Aorta (tissue), 5 donors: ENCODE results near the gene KCMF1. TPM values are rescaled to one million over a fixed set of nuclear protein-coding genes. Genes with fewer than 3 reads are reported as not detected.

Experiments
- ATAC-seq: fragments of 200-7000 bp; cut with Tn5 transposase; one replicate; pipeline ENCODE4 v1.9.1; 2022; ENCODE audit warnings: moderate library complexity; ENCODE audit not compliant: low FRiP score
- DNase-seq, 2 donors: peaks; one replicate each; pipeline ENCODE4 v3.0.0-alpha.2; 2020
- H3K27ac ChIP-seq, 2 donors: one replicate each; pipeline ENCODE4 v1.5.1; 2013; ENCODE audit warnings: low read length in 2 of 2, mild to moderate bottlenecking in 2 of 2, moderate library complexity in 2 of 2, control low read depth in 1 of 2, inconsistent platforms in 1 of 2, low read depth in 1 of 2
- H3K27me3 ChIP-seq, 2 donors: one replicate each; pipeline ENCODE4 v1.6.1; 2013; ENCODE audit warnings: control low read depth in 1 of 2, low read length in 1 of 2, mild to moderate bottlenecking in 1 of 2, moderate library complexity in 1 of 2; ENCODE audit not compliant: insufficient read depth in 2 of 2, control insufficient read depth in 1 of 2
- H3K36me3 ChIP-seq, 2 donors: one replicate each; pipeline ENCODE4 v1.6.1; 2013; ENCODE audit warnings: control low read depth in 1 of 2, low read length in 1 of 2, mild to moderate bottlenecking in 1 of 2; ENCODE audit not compliant: insufficient read depth in 2 of 2, control insufficient read depth in 1 of 2
- H3K4me1 ChIP-seq, 2 donors: one replicate each; pipeline ENCODE4 v1.6.1; 2013; ENCODE audit warnings: low read length in 2 of 2, control low read depth in 1 of 2, mild to moderate bottlenecking in 1 of 2, moderate library complexity in 1 of 2; ENCODE audit not compliant: insufficient read depth in 2 of 2, control insufficient read depth in 1 of 2
- H3K4me3 ChIP-seq, 2 donors: one replicate each; pipeline ENCODE4 v1.5.1; 2013; ENCODE audit warnings: low read length in 2 of 2, control low read depth in 1 of 2, mild to moderate bottlenecking in 1 of 2
- H3K9me3 ChIP-seq: one replicate; pipeline ENCODE4 v1.6.1; 2013; ENCODE audit warnings: mild to moderate bottlenecking, low read length; ENCODE audit not compliant: control insufficient read depth
- WGBS, 2 donors: extraction: QIAGEN DNeasy Blood & Tissue Kit; methylation state at CpG; one replicate each; pipeline ENCODE4 v1.1.7; 2013; 5-methylcytosine and 5-hydroxymethylcytosine counted together
- intact Hi-C, 2 donors: fragments of 100-400 bp; cut with DNase I; formaldehyde crosslinking; loops; one replicate each; pipeline versions ENCODE4 v1.14.2 to v1.15.0; 2022
- polyA plus RNA-seq, 2 donors: library from polyadenylated mRNA; stranded (reverse); fragments of 200-250 nt; gene quantifications; one replicate each; pipeline ENCODE4 v1.2.3, GENCODE V29; 2013
- total RNA-seq, 2 donors: library from RNA; stranded (reverse); fragmentation: NEBNext Ultra II Directional; extraction: Animal tissue kit (Norgen Biotek cat#: 25700); gene quantifications; one replicate each; pipeline ENCODE4 v1.2.1, GENCODE V29; 2021
- donor health status: healthy with polysubstance abuse.
- donor health status: Bipolar disorder and iron deficiency.
- donor health status: DM: no; HTN: no; CAD: no.
- donor health status: DM: no; HTN: no; CAD: no.
- donor health status: DM: yes; HTN: yes; CAD: no.

KCMF1 gene
- total and polyA plus RNA-seq, 4 donors, result 37.2 to 66.7 (median 50.7) TPM

DNA sequence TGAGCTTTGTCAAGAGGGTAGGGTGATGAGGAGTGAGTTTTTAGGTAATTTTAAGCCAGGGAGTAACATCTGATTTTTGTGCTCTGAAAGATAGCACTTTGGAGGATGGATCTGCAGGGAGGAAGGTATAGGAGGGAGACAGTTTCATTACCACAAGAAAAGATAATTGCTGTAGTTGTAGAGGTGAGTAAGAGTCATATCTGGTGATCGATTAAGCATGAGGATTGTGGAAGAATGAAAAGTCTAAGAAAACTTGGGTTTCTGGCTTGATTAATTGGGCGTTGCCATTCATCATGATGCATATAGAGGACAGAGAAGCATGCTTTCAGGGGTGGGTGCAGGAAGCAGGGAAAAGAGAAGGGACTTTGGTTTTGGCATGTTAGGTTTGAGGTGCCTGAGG lies 18.5 kb downstream of the KCMF1 start:
- DNase-seq (no peak), ATAC-seq (no peak)
- no peak overlapping the region for H3K4me3 ChIP-seq
- intact Hi-C loops, result no loop called here
- H3K4me1 ChIP-seq, result peaks cover 3 to 5% of the 10 kb centered on the region in 2 donors
- no peaks in the 10 kb centered on the region for H3K9me3 ChIP-seq
- no peaks in the 10 kb centered on the region for H3K27me3 ChIP-seq
- no peak overlapping the region for H3K27ac ChIP-seq
- WGBS, 2 donors, result 91 to 95% methylated on average over 2 of the region's 2 CpGs
- H3K36me3 ChIP-seq, result no peaks in the 10 kb centered on the region

DNA sequence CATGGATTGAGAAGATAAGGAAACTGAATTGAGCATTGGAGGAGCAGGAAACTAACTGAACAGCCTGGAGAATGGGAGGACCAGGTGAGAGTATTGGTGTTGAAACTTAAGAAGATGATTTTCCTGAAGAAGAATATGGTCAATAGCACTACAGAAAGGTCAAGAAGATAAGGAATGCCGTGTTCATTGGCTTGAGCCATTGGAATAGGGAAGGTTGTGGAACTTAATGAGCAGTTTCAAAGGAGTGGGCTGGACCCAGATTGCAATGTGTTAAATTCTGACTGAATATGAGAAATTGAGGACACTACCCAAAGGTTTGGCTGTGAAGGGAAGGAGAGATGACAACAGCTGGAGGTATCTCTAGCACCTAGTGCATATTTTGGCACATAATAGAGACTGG lies 19.0 kb downstream of the KCMF1 start:
- H3K9me3 ChIP-seq, result no peaks in the 10 kb centered on the region
- ATAC-seq (no peak), DNase-seq (no peak)
- H3K4me3 ChIP-seq, result no peak overlapping the region
- no peak overlapping the region for H3K27ac ChIP-seq
- H3K27me3 ChIP-seq, result no peaks in the 10 kb centered on the region
- peaks cover 3 to 5% of the 10 kb centered on the region in 2 donors for H3K4me1 ChIP-seq
- intact Hi-C loops, result no loop called here
- WGBS, 2 donors, result 81 to 82% methylated on average over 1 of the region's 1 CpG
- H3K36me3 ChIP-seq, result no peaks in the 10 kb centered on the region

DNA sequence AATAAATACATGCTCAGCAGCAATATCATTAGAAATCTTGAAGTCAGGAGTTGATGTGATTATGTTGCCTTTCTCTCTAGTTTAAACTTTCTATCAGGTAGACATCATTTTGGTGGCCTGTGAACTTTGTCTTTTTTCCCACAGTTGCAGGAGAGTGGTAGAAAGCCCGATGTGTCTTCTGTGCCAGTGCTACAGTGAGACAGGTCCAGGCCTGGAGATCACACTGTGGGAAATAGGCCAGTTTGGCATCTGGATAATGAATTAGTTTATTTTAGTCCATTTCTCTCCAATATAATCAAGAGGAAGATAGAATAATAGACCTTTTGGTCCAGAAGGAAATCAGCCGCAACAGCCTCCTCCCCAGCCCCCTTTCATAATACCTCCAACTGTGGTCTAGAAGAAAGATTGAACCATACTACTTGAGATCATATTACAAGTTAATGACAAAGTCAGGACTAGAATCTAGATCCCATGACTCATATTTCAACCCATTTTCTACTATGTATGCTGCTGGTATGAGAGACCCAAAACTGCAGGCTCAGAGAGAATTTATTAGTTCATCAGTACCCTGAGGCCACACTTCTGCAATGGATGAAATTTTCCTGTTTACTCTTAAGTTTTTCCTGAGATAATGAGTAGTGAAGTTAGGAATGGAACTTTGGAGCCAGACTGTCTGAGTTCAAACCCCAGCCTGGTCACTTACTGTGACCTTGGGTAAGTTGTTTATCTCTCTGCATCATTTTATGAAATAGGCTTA lies 20.6 kb downstream of the KCMF1 start:
- no peak overlapping the region for H3K4me3 ChIP-seq
- no peaks in the 10 kb centered on the region for H3K27me3 ChIP-seq
- no peak for ATAC-seq
- 4 to 11% methylated on average over 2 of the region's 2 CpGs for WGBS, 2 donors
- intact Hi-C loops, result no loop called here
- no peaks in the 10 kb centered on the region for H3K36me3 ChIP-seq
- H3K4me1 ChIP-seq, result peaks cover 3 to 5% of the 10 kb centered on the region in 2 donors
- no peak for DNase-seq
- no peaks in the 10 kb centered on the region for H3K9me3 ChIP-seq
- no peak overlapping the region for H3K27ac ChIP-seq

DNA sequence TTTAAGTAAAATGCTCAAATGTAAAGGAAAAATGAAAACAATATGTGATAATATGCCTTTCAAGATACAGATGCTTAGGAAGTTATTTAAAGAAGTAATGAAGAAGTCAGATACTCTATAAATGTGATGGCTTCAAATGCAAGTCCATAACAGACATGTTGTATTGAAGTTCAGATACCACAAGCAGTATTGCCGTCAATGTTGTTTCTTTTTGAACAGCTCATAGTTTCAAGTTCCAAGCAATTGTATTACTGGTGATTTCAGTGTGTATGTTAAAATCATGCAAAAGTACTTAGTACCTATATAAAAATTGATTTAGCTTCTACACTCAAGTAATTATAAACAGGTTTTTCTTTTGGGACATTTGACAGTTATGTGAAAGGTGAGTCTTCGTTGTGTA lies 24.9 kb downstream of the KCMF1 start:
- H3K36me3 ChIP-seq, result no peaks in the 10 kb centered on the region
- intact Hi-C loops, result no loop called here
- H3K27me3 ChIP-seq, result no peaks in the 10 kb centered on the region
- no peak overlapping the region for H3K4me3 ChIP-seq
- no peaks in the 10 kb centered on the region for H3K9me3 ChIP-seq
- ATAC-seq (no peak), DNase-seq (no peak)
- peaks cover under 1 to 2% of the 10 kb centered on the region in 2 donors for H3K4me1 ChIP-seq
- H3K27ac ChIP-seq, result no peak overlapping the region
- 62 to 66% methylated on average over 2 of the region's 2 CpGs for WGBS, 2 donors

DNA sequence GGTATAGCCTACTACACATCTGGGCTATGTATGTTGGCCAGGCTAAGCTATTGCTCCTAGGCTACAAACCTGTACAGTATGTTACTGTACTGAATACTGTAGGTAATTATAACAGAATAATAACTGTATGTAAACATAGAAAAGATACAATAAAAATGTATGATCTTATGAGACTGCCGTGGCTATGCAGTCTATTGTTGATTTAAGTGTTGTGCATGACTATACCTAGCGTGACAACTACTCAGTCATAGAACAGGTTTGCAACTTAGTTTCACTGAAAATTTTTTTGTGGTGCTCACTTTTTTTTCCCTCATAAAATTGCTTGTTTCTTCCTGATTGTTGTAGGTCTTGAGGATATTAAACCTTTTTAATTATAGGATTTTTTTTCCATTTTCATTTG lies 25.9 kb downstream of the KCMF1 start:
- H3K36me3 ChIP-seq, result no peaks in the 10 kb centered on the region
- no peak overlapping the region for H3K4me3 ChIP-seq
- intact Hi-C loops, result no loop called here
- DNase-seq (no peak), ATAC-seq (no peak)
- H3K27ac ChIP-seq, result no peak overlapping the region
- WGBS, 2 donors, result 80 to 82% methylated on average over 2 of the region's 2 CpGs
- H3K27me3 ChIP-seq, result no peaks in the 10 kb centered on the region
- no peaks in the 10 kb centered on the region for H3K9me3 ChIP-seq
- H3K4me1 ChIP-seq, result peaks cover 0 to 2% of the 10 kb centered on the region in 2 donors

DNA sequence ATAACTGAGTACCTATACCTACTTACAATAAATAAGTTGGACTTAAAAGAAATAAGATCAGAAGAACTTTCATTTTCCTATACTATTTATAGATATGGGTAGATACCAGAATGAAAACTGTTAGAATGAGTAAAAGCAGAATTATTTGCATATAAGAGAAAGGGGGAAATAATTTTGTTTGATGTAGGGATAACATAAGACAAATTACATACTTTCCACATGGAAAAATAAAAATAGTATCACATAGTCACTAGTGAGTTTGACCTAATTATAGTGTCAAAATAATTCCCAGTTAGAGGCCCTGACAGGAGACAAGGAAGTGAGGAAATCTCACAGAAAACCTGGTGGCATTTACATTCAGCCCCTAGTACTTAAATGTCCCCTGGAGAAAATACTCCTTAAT lies 28.6 kb downstream of the KCMF1 start:
- H3K9me3 ChIP-seq, result no peaks in the 10 kb centered on the region
- no peaks in the 10 kb centered on the region for H3K27me3 ChIP-seq
- H3K36me3 ChIP-seq, result no peaks in the 10 kb centered on the region
- no peak overlapping the region for H3K27ac ChIP-seq
- H3K4me3 ChIP-seq, result no peak overlapping the region
- intact Hi-C loops, result no loop called here
- DNase-seq (no peak), ATAC-seq (no peak)
- peaks cover 2% of the 10 kb centered on the region in 2 donors for H3K4me1 ChIP-seq

DNA sequence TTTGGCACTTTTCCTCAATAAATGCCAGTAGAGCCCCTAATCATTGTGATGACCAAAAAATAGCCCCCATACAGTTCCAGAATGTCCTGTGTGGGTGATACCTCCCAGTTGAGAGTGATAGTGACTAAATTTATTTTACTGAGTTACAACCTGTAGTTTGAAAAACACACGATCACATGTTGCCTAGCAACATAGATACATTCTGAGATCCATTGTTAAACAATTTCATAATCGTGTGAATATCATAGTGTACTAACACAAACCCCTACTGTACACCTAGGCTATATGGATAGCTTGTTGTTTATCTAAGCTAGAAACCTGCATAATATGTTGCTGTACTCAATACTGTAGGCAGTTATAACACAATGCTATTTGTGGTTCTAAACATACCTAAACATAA lies 30.6 kb downstream of the KCMF1 start:
- 45 to 53% methylated on average over 2 of the region's 2 CpGs for WGBS, 2 donors
- ATAC-seq, result no peak
- peaks cover 0 to 2% of the 10 kb centered on the region in 2 donors for H3K4me1 ChIP-seq
- H3K36me3 ChIP-seq, result no peaks in the 10 kb centered on the region
- intact Hi-C loops, result no loop called here
- no peaks in the 10 kb centered on the region for H3K9me3 ChIP-seq
- no peak overlapping the region for H3K4me3 ChIP-seq
- H3K27ac ChIP-seq, result no peak overlapping the region
- no peak for DNase-seq
- H3K27me3 ChIP-seq, result no peaks in the 10 kb centered on the region

DNA sequence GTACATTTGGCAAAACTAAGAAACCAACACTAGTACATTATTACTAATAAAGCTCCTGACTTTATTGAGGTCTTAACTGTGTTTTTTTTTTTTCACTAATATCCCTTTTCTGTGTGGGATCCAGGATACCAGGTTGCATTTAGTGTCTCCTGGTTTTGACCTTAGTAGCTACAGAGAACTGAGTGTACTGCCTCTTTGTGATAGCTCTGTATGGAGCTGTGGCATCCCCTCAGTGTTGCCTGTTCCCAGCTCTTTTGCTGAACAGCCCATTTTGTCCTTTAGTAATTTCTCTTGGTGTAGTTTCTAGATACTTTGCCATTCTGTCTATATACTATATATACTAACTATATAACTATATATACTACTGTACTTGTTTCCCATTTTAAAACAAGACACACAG lies 31.6 kb downstream of the KCMF1 start:
- intact Hi-C loops, result no loop called here
- DNase-seq, result no peak
- Histone ChIP-seq H3K4me3 (no peak overlapping the region), H3K27ac (no peak overlapping the region), H3K4me1 (peaks cover 0 to 2% of the 10 kb centered on the region in 2 donors), H3K27me3 (no peaks in the 10 kb centered on the region), H3K9me3 (no peaks in the 10 kb centered on the region), H3K36me3 (no peaks in the 10 kb centered on the region)
- ATAC-seq, result no peak

DNA sequence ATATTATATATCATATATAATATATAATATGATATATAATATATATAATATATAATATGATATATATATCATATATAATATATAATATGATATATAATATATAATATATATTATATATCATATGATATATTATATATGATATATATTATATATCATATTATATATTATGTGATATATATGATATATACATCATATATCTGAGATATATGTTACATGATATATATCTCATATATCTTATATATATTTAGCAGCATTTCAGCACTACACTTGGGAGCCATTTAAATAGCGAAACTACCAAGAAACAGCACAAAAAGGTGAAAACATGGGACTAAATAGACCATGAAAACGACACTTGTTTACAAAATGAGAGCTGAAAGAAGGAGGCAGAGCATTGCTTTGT lies 37.3 kb downstream of the KCMF1 start:
- Histone ChIP-seq H3K36me3 (peaks cover 0 to 1% of the 10 kb centered on the region in 2 donors), H3K9me3 (no peaks in the 10 kb centered on the region), H3K4me3 (no peak overlapping the region), H3K27ac (no peak overlapping the region), H3K27me3 (no peaks in the 10 kb centered on the region), H3K4me1 (peaks cover 0 to 6% of the 10 kb centered on the region in 2 donors)
- intact Hi-C loops, result no loop called here
- ATAC-seq (no peak), DNase-seq (no peak)
- WGBS, 2 donors, result 96% methylated on average over 2 of the region's 2 CpGs
